ENCODE data around the gene KCTD18. TPM values are rescaled to one million over a fixed set of nuclear protein-coding genes. Genes with fewer than 3 reads are reported as not detected.

KCTD18 gene
- 10 to 100 TPM; 17.5 to 18.8 TPM for total RNA-seq

GRCh38 chr2:200509612-200510433 lies at the start of gene KCTD18:
KCTD18 (minus strand) TSS chr2:200510068; CDS start chr2:200507016, 3,052 bp downstream.
- DNase-seq: peak; percentile 92
- Mint-ChIP-seq H3K36me3 (ENCODE audit: low read depth) (peaks cover 16% of the 10 kb centered on the region), H3K9me3 (no peaks in the 10 kb centered on the region), H3K4me1 (peaks cover 19% of the 10 kb centered on the region), H3K4me3 (peak within 1 kb of the TSS; percentile 91), H3K27me3 (peaks cover 4% of the 10 kb centered on the region), H3K27ac (peak within 1 kb of the TSS; percentile 74)
- ChIA-PET CTCF (interaction anchor here (0.7 to 6.0 kb wide), 10 partner anchors 11 to 536 kb away, joined by 3 to 51 read pairs (median 3); partner anchors contain the start of gene SGO2), POLR2A (interaction anchor here (0.7 to 4.4 kb wide), 8 partner anchors 13 to 531 kb away, joined by 3 to 47 read pairs (median 4); partner anchors contain the start of gene SGO2)

GRCh38 chr2:200540793-200541192 lies 30.9 kb upstream of the KCTD18 start:
- Mint-ChIP-seq H3K27ac (no peak overlapping the region), H3K9me3 (peaks cover 9% of the 10 kb centered on the region), H3K36me3 (ENCODE audit: low read depth) (peaks cover 33% of the 10 kb centered on the region), H3K4me3 (no peak overlapping the region), H3K27me3 (no peaks in the 10 kb centered on the region), H3K4me1 (no peaks in the 10 kb centered on the region)
- ChIA-PET POLR2A (no interaction called here), CTCF (no interaction called here)
- DNase-seq: no peak

- H3K4me1 Mint-ChIP-seq: no peaks in the 10 kb centered on the region
- peaks cover 9% of the 10 kb centered on the region for H3K9me3 Mint-ChIP-seq
- H3K4me3 Mint-ChIP-seq: no peak overlapping the region
- no peaks in the 10 kb centered on the region for H3K27me3 Mint-ChIP-seq
- no peak for DNase-seq
- no peak overlapping the region for H3K27ac Mint-ChIP-seq
- POLR2A ChIA-PET: interaction anchor here (2.2 kb wide), 1 partner anchor 12 kb away, joined by 7 read pairs; the partner anchor contains the start of gene SGO2
- CTCF ChIA-PET: no interaction called here
- H3K36me3 Mint-ChIP-seq (ENCODE audit: low read depth): peaks cover 20% of the 10 kb centered on the region
These were observed 28.3 kb upstream of the KCTD18 start for GRCh38 chr2:200538139-200538538.

- no peaks in the 10 kb centered on the region for H3K27me3 Mint-ChIP-seq
- H3K4me1 Mint-ChIP-seq: no peaks in the 10 kb centered on the region
- H3K36me3 Mint-ChIP-seq (ENCODE audit: low read depth): peaks cover 15% of the 10 kb centered on the region
- no peak for DNase-seq
- no peak overlapping the region for H3K4me3 Mint-ChIP-seq
- no peaks in the 10 kb centered on the region for H3K9me3 Mint-ChIP-seq
- CTCF ChIA-PET: interaction anchor here (2.0 to 2.8 kb wide), 2 partner anchors 9 to 24 kb away, joined by 6 to 9 read pairs; partner anchors contain the start of genes KCTD18 and SGO2
- H3K27ac Mint-ChIP-seq: no peak overlapping the region
- POLR2A ChIA-PET: interaction anchor here (0.7 to 2.6 kb wide), 2 partner anchors 9 to 11 kb away, joined by 3 to 13 read pairs; partner anchors contain the start of gene SGO2
These were observed 24.7 kb upstream of the KCTD18 start for GRCh38 chr2:200534572-200534971.

GRCh38 chr2:200533754-200534153 lies 23.9 kb upstream of the KCTD18 start:
- CTCF ChIA-PET: interaction anchor here (2.0 to 2.8 kb wide), 2 partner anchors 8 to 24 kb away, joined by 6 to 9 read pairs; partner anchors contain the start of genes KCTD18 and SGO2
- no peaks in the 10 kb centered on the region for H3K9me3 Mint-ChIP-seq
- POLR2A ChIA-PET: interaction anchor here (2.6 kb wide), 1 partner anchor 8 kb away, joined by 13 read pairs; the partner anchor contains the start of gene SGO2

GRCh38 chr2:200528228-200528627 lies 18.4 kb upstream of the KCTD18 start:
- H3K4me3 Mint-ChIP-seq: peak overlapping the region; percentile 91
- DNase-seq: no peak
- ChIA-PET CTCF (interaction anchor here (0.7 kb wide), 1 partner anchor 541 kb away, joined by 4 read pairs; no protein-coding TSS in a partner anchor), POLR2A (interaction anchor here (0.6 to 4.3 kb wide), 2 partner anchors 19 to 541 kb away, joined by 4 to 47 read pairs; partner anchors contain the start of gene KCTD18)
- no peak overlapping the region for H3K27ac Mint-ChIP-seq
- peaks cover 43% of the 10 kb centered on the region for H3K4me1 Mint-ChIP-seq
- peaks cover 25% of the 10 kb centered on the region for H3K36me3 Mint-ChIP-seq (ENCODE audit: low read depth)
- H3K9me3 Mint-ChIP-seq: no peaks in the 10 kb centered on the region
- peaks cover 1% of the 10 kb centered on the region for H3K27me3 Mint-ChIP-seq

More at GRCh38 chr2:200533754-200534153, 23.9 kb upstream of the KCTD18 start:
- H3K27me3 Mint-ChIP-seq: no peaks in the 10 kb centered on the region
- H3K27ac Mint-ChIP-seq: no peak overlapping the region
- H3K4me1 Mint-ChIP-seq: peaks cover 5% of the 10 kb centered on the region
- no peak for DNase-seq
- H3K4me3 Mint-ChIP-seq: no peak overlapping the region
- H3K36me3 Mint-ChIP-seq (ENCODE audit: low read depth): peaks cover 20% of the 10 kb centered on the region

- peaks cover 46% of the 10 kb centered on the region for H3K4me1 Mint-ChIP-seq
- peak within 1 kb of the TSS; percentile 88 for H3K27ac Mint-ChIP-seq
- H3K27me3 Mint-ChIP-seq: peaks cover 3% of the 10 kb centered on the region
- H3K4me3 Mint-ChIP-seq: peak within 1 kb of the TSS; percentile 91
- H3K9me3 Mint-ChIP-seq: no peaks in the 10 kb centered on the region
- peak; percentile 98 for DNase-seq
- ChIA-PET CTCF (interaction anchor here (0.7 to 5.9 kb wide), 11 partner anchors 8 to 546 kb away, joined by 3 to 51 read pairs (median 4); partner anchors contain the start of gene KCTD18), POLR2A (interaction anchor here (0.6 to 4.3 kb wide), 20 partner anchors 8 to 615 kb away, joined by 3 to 47 read pairs (median 4); partner anchors contain the start of genes C2orf69, CLK1, KCTD18 and MAIP1)
- H3K36me3 Mint-ChIP-seq (ENCODE audit: low read depth): peaks cover 22% of the 10 kb centered on the region
These were observed 16.2 kb upstream of the KCTD18 start, which contains the start of gene SGO2 for GRCh38 chr2:200525882-200526651. SGO2 (plus strand) TSS chr2:200526207; CDS start chr2:200532976, 6,769 bp downstream.

- H3K9me3 Mint-ChIP-seq: no peaks in the 10 kb centered on the region
- ChIA-PET POLR2A (interaction anchor here (0.9 to 4.3 kb wide), 10 partner anchors 9 to 615 kb away, joined by 3 to 47 read pairs (median 6); partner anchors contain the start of genes C2orf69, KCTD18, MAIP1 and TYW5), CTCF (interaction anchor here (1.1 to 5.9 kb wide), 8 partner anchors 9 to 180 kb away, joined by 3 to 51 read pairs (median 4); partner anchors contain the start of gene KCTD18)
- peak overlapping the region; percentile 88 for H3K27ac Mint-ChIP-seq
- no peak for DNase-seq
- H3K27me3 Mint-ChIP-seq: peaks cover 3% of the 10 kb centered on the region
- H3K4me1 Mint-ChIP-seq: peaks cover 46% of the 10 kb centered on the region
- H3K4me3 Mint-ChIP-seq: peak overlapping the region; percentile 91
- H3K36me3 Mint-ChIP-seq (ENCODE audit: low read depth): peaks cover 22% of the 10 kb centered on the region
These were observed 15.6 kb upstream of the KCTD18 start for GRCh38 chr2:200525551-200525881.

- Mint-ChIP-seq H3K9me3 (no peaks in the 10 kb centered on the region), H3K27ac (no peak overlapping the region), H3K27me3 (peaks cover 3% of the 10 kb centered on the region), H3K4me3 (no peak overlapping the region), H3K4me1 (peaks cover 46% of the 10 kb centered on the region), H3K36me3 (ENCODE audit: low read depth) (peaks cover 22% of the 10 kb centered on the region)
- CTCF ChIA-PET: interaction anchor here (1.1 to 5.9 kb wide), 8 partner anchors 9 to 180 kb away, joined by 3 to 51 read pairs (median 4); partner anchors contain the start of gene KCTD18
- POLR2A ChIA-PET: interaction anchor here (0.9 to 4.3 kb wide), 8 partner anchors 9 to 614 kb away, joined by 3 to 47 read pairs (median 6); partner anchors contain the start of genes C2orf69, KCTD18, MAIP1 and TYW5
- DNase-seq: no peak
These were observed 15.2 kb upstream of the KCTD18 start for GRCh38 chr2:200525066-200525465.

GRCh38 chr2:200523604-200524003 lies 13.7 kb upstream of the KCTD18 start:
- Mint-ChIP-seq H3K4me1 (peaks cover 39% of the 10 kb centered on the region), H3K9me3 (no peaks in the 10 kb centered on the region), H3K4me3 (no peak overlapping the region), H3K27ac (no peak overlapping the region), H3K36me3 (ENCODE audit: low read depth) (peaks cover 15% of the 10 kb centered on the region), H3K27me3 (peaks cover 3% of the 10 kb centered on the region)
- ChIA-PET POLR2A (interaction anchor here (0.6 to 1.2 kb wide), 3 partner anchors 14 to 190 kb away, joined by 3 to 6 read pairs (median 3); partner anchors contain the start of gene KCTD18), CTCF (interaction anchor here (5.9 kb wide), 1 partner anchor 12 kb away, joined by 51 read pairs; the partner anchor contains the start of gene KCTD18)
- no peak for DNase-seq

- ChIA-PET POLR2A (interaction anchor here (0.6 to 1.2 kb wide), 2 partner anchors 13 to 101 kb away, joined by 3 to 6 read pairs; partner anchors contain the start of gene KCTD18), CTCF (interaction anchor here (5.9 kb wide), 1 partner anchor 11 kb away, joined by 51 read pairs; the partner anchor contains the start of gene KCTD18)
- peaks cover 11% of the 10 kb centered on the region for H3K36me3 Mint-ChIP-seq (ENCODE audit: low read depth)
- H3K27ac Mint-ChIP-seq: no peak overlapping the region
- no peak overlapping the region for H3K4me3 Mint-ChIP-seq
- no peak for DNase-seq
- H3K9me3 Mint-ChIP-seq: no peaks in the 10 kb centered on the region
- H3K27me3 Mint-ChIP-seq: peaks cover 3% of the 10 kb centered on the region
- H3K4me1 Mint-ChIP-seq: peaks cover 34% of the 10 kb centered on the region
These were observed 13.3 kb upstream of the KCTD18 start for GRCh38 chr2:200523158-200523557.

GRCh38 chr2:200515155-200515554 lies 5.3 kb upstream of the KCTD18 start:
- Mint-ChIP-seq H3K36me3 (ENCODE audit: low read depth) (peaks cover 6% of the 10 kb centered on the region), H3K9me3 (peaks cover 2% of the 10 kb centered on the region), H3K27me3 (peaks cover 10% of the 10 kb centered on the region), H3K4me1 (peaks cover 12% of the 10 kb centered on the region), H3K4me3 (no peak overlapping the region), H3K27ac (no peak overlapping the region)
- DNase-seq: no peak
- POLR2A ChIA-PET: interaction anchor here (1.3 to 1.4 kb wide), 2 partner anchors 10 to 12 kb away, joined by 3 to 4 read pairs; no protein-coding TSS in a partner anchor
- CTCF ChIA-PET: no interaction called here
